HEK293 (cell line): ENCODE data around the gene EML6.
A peak's percentile ranks its signal among the peaks of the same experiment; 100 is the strongest.

Source experiments
- CTCF ChIA-PET: fragments of 350-600 bp; formaldehyde crosslinking; extraction: SDS; loops from one replicate; lab custom pipeline; 2021; ENCODE audit warnings: antibody characterized with exemption; lab: Yijun Ruan, JAX
- POLR2A ChIA-PET: fragments of 300-600 bp; formaldehyde crosslinking; extraction: SDS; loops from one replicate; lab custom pipeline; 2020; ENCODE audit warnings: antibody characterized with exemption, inconsistent platforms; lab: Yijun Ruan, JAX
- H3K27ac ChIP-seq: fragments of 200-500 bp; sonication (Bioruptor generic); 2 replicates; pipeline ENCODE4 v1.5.1; 2014; ENCODE audit warnings: low read depth, low read length, control low read depth, inconsistent platforms; ENCODE audit errors: extremely low read depth
- H3K36me3 ChIP-seq, 2 experiments: fragments of 200-500 bp in 1 of 2; sonication (Bioruptor generic) in 1 of 2; 1 replicate in 1 of 2; 2 replicates in 1 of 2; pipeline ENCODE4 v1.5.1; 2014 to 2017; ENCODE audit warnings: inconsistent platforms in 2 of 2, low read length in 2 of 2; ENCODE audit not compliant: control insufficient read depth in 2 of 2, insufficient read depth in 1 of 2
- H3K4me1 ChIP-seq: fragments of 200-500 bp; sonication (Bioruptor generic); 2 replicates; pipeline ENCODE4 v1.5.1; 2014; ENCODE audit warnings: mild to moderate bottlenecking, low read length, inconsistent platforms; ENCODE audit not compliant: control insufficient read depth, insufficient read depth
- H3K4me3 ChIP-seq: 2 replicates; pipeline ENCODE4 v1.5.1; 2011; ENCODE audit warnings: low read depth, mild to moderate bottlenecking, control low read depth, low read length, moderate library complexity
- H3K9me3 ChIP-seq: fragments of 200-500 bp; sonication (Bioruptor generic); 2 replicates; pipeline ENCODE4 v1.5.1; 2014; ENCODE audit warnings: low read depth, low read length, inconsistent platforms; ENCODE audit not compliant: control insufficient read depth, insufficient read depth
- EGR2 ChIP-seq: fragments of 450-650 bp; formaldehyde crosslinking; IDR thresholded peaks from 2 replicates; pipeline ENCODE4 v1.5.1; 2016; ENCODE audit warnings: low read depth, missing biosample characterization, missing genetic modification characterization
- SALL2 ChIP-seq: fragments of 450-650 bp; formaldehyde crosslinking; IDR thresholded peaks from 2 replicates; pipeline ENCODE4 v1.5.0; 2017; ENCODE audit warnings: missing biosample characterization, mild to moderate bottlenecking, missing genetic modification characterization, borderline replicate concordance
- SP3 ChIP-seq: fragments of 450-650 bp; formaldehyde crosslinking; IDR thresholded peaks from 2 replicates; pipeline ENCODE4 v1.5.1; 2016; ENCODE audit warnings: missing biosample characterization, missing genetic modification characterization
- ZBTB17 ChIP-seq: fragments of 450-650 bp; formaldehyde crosslinking; IDR thresholded peaks from 2 replicates; pipeline ENCODE4 v1.5.1; 2016; ENCODE audit warnings: missing biosample characterization, missing genetic modification characterization
- ZNF114 ChIP-seq: fragments of 450-650 bp; formaldehyde crosslinking; IDR thresholded peaks from 2 replicates; pipeline ENCODE4 v1.5.0; 2017; ENCODE audit warnings: missing biosample characterization, missing genetic modification characterization
- ZNF155 ChIP-seq: fragments of 450-650 bp; formaldehyde crosslinking; IDR thresholded peaks from 2 replicates; pipeline ENCODE4 v1.5.1; 2016; ENCODE audit warnings: missing biosample characterization, missing genetic modification characterization
- ZNF16 ChIP-seq: fragments of 450-650 bp; formaldehyde crosslinking; IDR thresholded peaks from 2 replicates; pipeline ENCODE4 v1.5.1; 2016; ENCODE audit warnings: low read depth, missing biosample characterization, missing genetic modification characterization
- ZNF184 ChIP-seq: fragments of 450-650 bp; IDR thresholded peaks from 2 replicates; pipeline ENCODE4 v1.5.1; 2018; ENCODE audit warnings: missing biosample characterization, mild to moderate bottlenecking, missing genetic modification characterization
- ZNF521 ChIP-seq: fragments of 450-650 bp; formaldehyde crosslinking; IDR thresholded peaks from 2 replicates; pipeline ENCODE4 v1.5.1; 2017; ENCODE audit warnings: missing biosample characterization, mild to moderate bottlenecking, missing genetic modification characterization
- ZNF544 ChIP-seq: fragments of 450-650 bp; formaldehyde crosslinking; IDR thresholded peaks from 2 replicates; pipeline ENCODE4 v1.5.0; 2017; ENCODE audit warnings: missing biosample characterization, missing genetic modification characterization
- ZNF610 ChIP-seq: fragments of 450-650 bp; formaldehyde crosslinking; IDR thresholded peaks from 2 replicates; pipeline ENCODE4 v1.5.1; 2016; ENCODE audit warnings: missing biosample characterization, missing genetic modification characterization, borderline replicate concordance
- ZNF777 ChIP-seq: fragments of 450-650 bp; formaldehyde crosslinking; IDR thresholded peaks from 2 replicates; pipeline ENCODE4 v1.5.1; 2017; ENCODE audit warnings: missing biosample characterization, missing genetic modification characterization, borderline replicate concordance
- ZNF837 ChIP-seq: fragments of 450-650 bp; formaldehyde crosslinking; IDR thresholded peaks from 2 replicates; pipeline ENCODE4 v1.5.1; 2016; ENCODE audit warnings: missing biosample characterization, missing genetic modification characterization
- TF ChIP-seq, protein P1 (sequence below): fragments of 450-650 bp; formaldehyde crosslinking; IDR thresholded peaks from 2 replicates; pipeline ENCODE4 v1.5.1; 2016; ENCODE audit warnings: missing biosample characterization, missing genetic modification characterization, borderline replicate concordance
- TF ChIP-seq, protein P2 (sequence below): fragments of 450-650 bp; IDR thresholded peaks from 2 replicates; pipeline ENCODE4 v1.5.1; 2018; ENCODE audit warnings: missing biosample characterization, mild to moderate bottlenecking, missing genetic modification characterization
- TF ChIP-seq, protein P3 (sequence below): fragments of 450-650 bp; formaldehyde crosslinking; IDR thresholded peaks from 2 replicates; pipeline ENCODE4 v1.5.1; 2016; ENCODE audit warnings: missing biosample characterization, missing genetic modification characterization
- TF ChIP-seq, protein P4 (sequence below): fragments of 450-650 bp; formaldehyde crosslinking; IDR thresholded peaks from 2 replicates; pipeline ENCODE4 v1.5.1; 2016; ENCODE audit warnings: missing biosample characterization, missing genetic modification characterization

The EML6 gene

DNA sequence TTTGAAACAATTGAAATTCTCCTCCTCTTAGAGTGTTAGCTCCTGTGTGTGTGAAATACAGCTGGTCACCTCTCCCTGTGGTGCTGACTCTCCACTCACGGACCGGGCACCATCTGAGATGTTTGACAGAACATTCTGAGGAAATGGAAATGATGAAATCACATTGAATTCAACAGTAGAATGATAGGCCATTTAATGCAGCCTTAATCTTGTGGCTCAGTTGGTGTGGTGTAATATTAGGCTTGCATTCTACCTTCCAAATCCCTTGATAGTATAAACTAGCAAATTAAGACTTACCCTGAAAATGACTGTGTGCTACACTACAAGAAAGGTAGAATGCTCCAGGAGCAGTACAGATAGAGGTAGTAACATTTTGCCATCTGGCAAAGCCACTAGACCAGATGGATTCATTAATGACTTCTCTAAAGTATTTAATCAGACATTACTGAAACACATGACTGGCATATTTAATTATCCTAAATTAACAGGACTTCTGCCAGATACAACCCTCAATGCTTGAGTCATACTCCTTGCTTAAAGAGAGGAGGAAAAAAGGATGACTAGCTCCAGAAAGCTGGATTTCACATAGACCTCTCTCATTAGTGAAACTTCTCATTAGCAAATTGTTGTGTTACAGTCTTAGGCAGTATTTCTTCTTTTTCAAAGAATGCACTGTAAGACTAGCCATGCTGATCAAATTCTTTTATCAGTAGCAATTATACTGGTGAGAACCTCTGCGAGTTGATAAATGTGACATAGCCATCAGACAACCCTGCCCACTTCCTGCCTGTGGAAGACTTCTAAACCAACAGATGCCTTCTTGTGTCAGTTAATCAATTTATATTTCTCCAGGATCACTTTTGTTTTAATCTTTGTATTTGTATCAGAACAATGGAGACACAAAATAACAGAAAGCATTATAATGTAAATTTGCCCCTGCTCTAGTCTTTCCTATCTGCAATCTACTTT lies 80.6 kb downstream of the EML6 start:
- Histone ChIP-seq H3K27ac (no peak overlapping the region), H3K4me3 (no peak overlapping the region), H3K36me3 (no peaks in the 10 kb centered on the region), H3K9me3 (no peaks in the 10 kb centered on the region), H3K4me1 (no peaks in the 10 kb centered on the region)
- ChIA-PET CTCF (interaction anchor here (0.9 kb wide), 1 partner anchor 1346 kb away, joined by 4 read pairs; no protein-coding TSS in a partner anchor), POLR2A (interaction anchor here (0.6 kb wide), 1 partner anchor 153 kb away, joined by 5 read pairs; no protein-coding TSS in a partner anchor)
- TF ChIP-seq, protein P1, sequence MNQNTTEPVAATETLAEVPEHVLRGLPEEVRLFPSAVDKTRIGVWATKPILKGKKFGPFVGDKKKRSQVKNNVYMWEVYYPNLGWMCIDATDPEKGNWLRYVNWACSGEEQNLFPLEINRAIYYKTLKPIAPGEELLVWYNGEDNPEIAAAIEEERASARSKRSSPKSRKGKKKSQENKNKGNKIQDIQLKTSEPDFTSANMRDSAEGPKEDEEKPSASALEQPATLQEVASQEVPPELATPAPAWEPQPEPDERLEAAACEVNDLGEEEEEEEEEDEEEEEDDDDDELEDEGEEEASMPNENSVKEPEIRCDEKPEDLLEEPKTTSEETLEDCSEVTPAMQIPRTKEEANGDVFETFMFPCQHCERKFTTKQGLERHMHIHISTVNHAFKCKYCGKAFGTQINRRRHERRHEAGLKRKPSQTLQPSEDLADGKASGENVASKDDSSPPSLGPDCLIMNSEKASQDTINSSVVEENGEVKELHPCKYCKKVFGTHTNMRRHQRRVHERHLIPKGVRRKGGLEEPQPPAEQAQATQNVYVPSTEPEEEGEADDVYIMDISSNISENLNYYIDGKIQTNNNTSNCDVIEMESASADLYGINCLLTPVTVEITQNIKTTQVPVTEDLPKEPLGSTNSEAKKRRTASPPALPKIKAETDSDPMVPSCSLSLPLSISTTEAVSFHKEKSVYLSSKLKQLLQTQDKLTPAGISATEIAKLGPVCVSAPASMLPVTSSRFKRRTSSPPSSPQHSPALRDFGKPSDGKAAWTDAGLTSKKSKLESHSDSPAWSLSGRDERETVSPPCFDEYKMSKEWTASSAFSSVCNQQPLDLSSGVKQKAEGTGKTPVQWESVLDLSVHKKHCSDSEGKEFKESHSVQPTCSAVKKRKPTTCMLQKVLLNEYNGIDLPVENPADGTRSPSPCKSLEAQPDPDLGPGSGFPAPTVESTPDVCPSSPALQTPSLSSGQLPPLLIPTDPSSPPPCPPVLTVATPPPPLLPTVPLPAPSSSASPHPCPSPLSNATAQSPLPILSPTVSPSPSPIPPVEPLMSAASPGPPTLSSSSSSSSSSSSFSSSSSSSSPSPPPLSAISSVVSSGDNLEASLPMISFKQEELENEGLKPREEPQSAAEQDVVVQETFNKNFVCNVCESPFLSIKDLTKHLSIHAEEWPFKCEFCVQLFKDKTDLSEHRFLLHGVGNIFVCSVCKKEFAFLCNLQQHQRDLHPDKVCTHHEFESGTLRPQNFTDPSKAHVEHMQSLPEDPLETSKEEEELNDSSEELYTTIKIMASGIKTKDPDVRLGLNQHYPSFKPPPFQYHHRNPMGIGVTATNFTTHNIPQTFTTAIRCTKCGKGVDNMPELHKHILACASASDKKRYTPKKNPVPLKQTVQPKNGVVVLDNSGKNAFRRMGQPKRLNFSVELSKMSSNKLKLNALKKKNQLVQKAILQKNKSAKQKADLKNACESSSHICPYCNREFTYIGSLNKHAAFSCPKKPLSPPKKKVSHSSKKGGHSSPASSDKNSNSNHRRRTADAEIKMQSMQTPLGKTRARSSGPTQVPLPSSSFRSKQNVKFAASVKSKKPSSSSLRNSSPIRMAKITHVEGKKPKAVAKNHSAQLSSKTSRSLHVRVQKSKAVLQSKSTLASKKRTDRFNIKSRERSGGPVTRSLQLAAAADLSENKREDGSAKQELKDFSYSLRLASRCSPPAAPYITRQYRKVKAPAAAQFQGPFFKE (tag by site-specific recombination) = no peak
- no peak for TF ChIP-seq EGR2
- TF ChIP-seq, all 188 proteins: peak for 0

DNA sequence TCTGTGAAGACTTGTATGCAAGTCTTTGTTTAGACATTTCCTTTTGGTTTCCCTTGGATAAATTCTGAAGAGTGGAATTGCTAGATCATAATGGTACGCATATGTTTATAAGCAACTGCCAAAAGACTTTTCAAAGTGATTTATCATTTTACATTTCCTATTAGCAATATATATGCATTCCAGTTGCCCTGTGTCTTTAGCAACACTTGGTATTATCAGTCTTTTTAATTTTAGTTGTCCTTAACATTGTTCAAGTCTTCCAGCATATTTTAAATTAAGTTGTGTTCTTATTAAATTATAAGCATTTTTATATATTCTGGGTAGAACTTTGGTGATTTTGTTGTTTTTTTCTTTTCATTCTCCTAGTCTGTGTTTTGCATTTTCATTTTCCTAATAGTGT lies 81.8 kb downstream of the EML6 start:
- Histone ChIP-seq H3K27ac (no peak overlapping the region), H3K36me3 (no peaks in the 10 kb centered on the region), H3K4me3 (no peak overlapping the region)
- POLR2A ChIA-PET = no interaction called here
- TF ChIP-seq, protein P2, sequence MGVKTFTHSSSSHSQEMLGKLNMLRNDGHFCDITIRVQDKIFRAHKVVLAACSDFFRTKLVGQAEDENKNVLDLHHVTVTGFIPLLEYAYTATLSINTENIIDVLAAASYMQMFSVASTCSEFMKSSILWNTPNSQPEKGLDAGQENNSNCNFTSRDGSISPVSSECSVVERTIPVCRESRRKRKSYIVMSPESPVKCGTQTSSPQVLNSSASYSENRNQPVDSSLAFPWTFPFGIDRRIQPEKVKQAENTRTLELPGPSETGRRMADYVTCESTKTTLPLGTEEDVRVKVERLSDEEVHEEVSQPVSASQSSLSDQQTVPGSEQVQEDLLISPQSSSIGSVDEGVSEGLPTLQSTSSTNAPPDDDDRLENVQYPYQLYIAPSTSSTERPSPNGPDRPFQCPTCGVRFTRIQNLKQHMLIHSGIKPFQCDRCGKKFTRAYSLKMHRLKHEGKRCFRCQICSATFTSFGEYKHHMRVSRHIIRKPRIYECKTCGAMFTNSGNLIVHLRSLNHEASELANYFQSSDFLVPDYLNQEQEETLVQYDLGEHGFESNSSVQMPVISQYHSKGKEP (tag by site-specific recombination) = no peak
- TF ChIP-seq ZNF184 (tag by site-specific recombination) = peak; percentile 97
- TF ChIP-seq, all 188 proteins: peak for 1
- no peaks in the 10 kb centered on the region for H3K4me1 ChIP-seq
- CTCF ChIA-PET = interaction anchor here (0.7 kb wide), 1 partner anchor 10 kb away, joined by 4 read pairs; no protein-coding TSS in a partner anchor
- no peaks in the 10 kb centered on the region for H3K9me3 ChIP-seq

DNA sequence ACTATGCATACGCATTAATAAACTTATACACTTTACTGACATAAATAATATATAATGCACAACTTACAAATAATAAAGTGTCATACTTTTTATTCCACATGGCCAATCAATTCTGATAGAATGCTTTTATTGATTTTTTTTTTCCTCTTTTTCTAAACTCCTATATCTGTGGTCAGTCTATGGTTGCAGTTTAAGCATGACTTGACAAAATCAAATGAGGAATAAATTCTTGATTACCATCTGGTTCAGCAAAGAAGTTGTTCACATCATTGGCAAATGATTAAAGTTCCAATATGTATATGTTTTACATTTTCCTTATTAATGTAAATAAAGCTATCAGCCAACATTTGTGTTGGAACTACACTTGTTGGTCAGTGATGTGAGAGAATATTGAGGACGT lies 83.5 kb downstream of the EML6 start:
- Histone ChIP-seq H3K9me3 (no peaks in the 10 kb centered on the region), H3K36me3 (no peaks in the 10 kb centered on the region), H3K4me1 (no peaks in the 10 kb centered on the region), H3K4me3 (no peak overlapping the region), H3K27ac (no peak overlapping the region)
- no peak for TF ChIP-seq ZNF114 (tag by site-specific recombination)
- TF ChIP-seq SP3 (tag by site-specific recombination) = no peak
- no peak for TF ChIP-seq ZNF837 (tag by site-specific recombination)
- TF ChIP-seq SALL2 = no peak
- no peak for TF ChIP-seq ZNF16 (tag by site-specific recombination)
- no peak for TF ChIP-seq ZBTB17
- no peak for TF ChIP-seq ZNF155 (tag by site-specific recombination)
- TF ChIP-seq ZNF521 (tag by site-specific recombination) = no peak
- no peak for TF ChIP-seq ZNF610 (tag by site-specific recombination)
- no peak for TF ChIP-seq ZNF777 (tag by site-specific recombination)
- TF ChIP-seq, protein P3, sequence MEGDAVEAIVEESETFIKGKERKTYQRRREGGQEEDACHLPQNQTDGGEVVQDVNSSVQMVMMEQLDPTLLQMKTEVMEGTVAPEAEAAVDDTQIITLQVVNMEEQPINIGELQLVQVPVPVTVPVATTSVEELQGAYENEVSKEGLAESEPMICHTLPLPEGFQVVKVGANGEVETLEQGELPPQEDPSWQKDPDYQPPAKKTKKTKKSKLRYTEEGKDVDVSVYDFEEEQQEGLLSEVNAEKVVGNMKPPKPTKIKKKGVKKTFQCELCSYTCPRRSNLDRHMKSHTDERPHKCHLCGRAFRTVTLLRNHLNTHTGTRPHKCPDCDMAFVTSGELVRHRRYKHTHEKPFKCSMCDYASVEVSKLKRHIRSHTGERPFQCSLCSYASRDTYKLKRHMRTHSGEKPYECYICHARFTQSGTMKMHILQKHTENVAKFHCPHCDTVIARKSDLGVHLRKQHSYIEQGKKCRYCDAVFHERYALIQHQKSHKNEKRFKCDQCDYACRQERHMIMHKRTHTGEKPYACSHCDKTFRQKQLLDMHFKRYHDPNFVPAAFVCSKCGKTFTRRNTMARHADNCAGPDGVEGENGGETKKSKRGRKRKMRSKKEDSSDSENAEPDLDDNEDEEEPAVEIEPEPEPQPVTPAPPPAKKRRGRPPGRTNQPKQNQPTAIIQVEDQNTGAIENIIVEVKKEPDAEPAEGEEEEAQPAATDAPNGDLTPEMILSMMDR (tag by site-specific recombination) = no peak
- no peak for TF ChIP-seq ZNF544 (tag by site-specific recombination)
- TF ChIP-seq, protein P4, sequence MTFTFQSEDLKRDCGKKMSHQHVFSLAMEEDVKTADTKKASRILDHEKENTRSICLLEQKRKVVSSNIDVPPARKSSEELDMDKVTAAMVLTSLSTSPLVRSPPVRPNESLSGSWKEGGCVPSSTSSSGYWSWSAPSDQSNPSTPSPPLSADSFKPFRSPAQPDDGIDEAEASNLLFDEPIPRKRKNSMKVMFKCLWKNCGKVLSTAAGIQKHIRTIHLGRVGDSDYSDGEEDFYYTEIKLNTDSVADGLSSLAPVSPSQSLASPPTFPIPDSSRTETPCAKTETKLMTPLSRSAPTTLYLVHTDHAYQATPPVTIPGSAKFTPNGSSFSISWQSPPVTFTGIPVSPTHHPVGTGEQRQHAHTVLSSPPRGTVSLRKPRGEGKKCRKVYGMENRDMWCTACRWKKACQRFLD (tag by site-specific recombination) = no peak
- POLR2A ChIA-PET = no interaction called here
- CTCF ChIA-PET = no interaction called here
